Measurements from ENCODE around the gene GLIS1.

- TF ChIP-seq CTCF (IDR thresholded peaks at IDR 0.05; ENCODE audit: poor library complexity) (no peak), EZH2 (IDR thresholded peaks at IDR 0.05; ENCODE audit: borderline replicate concordance) (no peak), EZH2phosphoT487 (IDR thresholded peaks at IDR 0.05; ENCODE audit: low read depth, severe bottlenecking, unreplicated experiment) (no peak)
Measured at GRCh38 chr1:53583021-53583867, 155.7 kb downstream of the GLIS1 start.
